Gastroesophageal sphincter (tissue), 3 donors: ENCODE data around the gene TIGD4.

Experiments used
- EP300 ChIP-seq: sonication (generic); formaldehyde crosslinking; IDR thresholded peaks from one replicate; pipeline ENCODE4 v1.6.1; 2017; ENCODE audit warnings: antibody characterized with exemption, mild to moderate bottlenecking
- POLR2A ChIP-seq, 2 donors: fragments of 450-650 bp; IDR thresholded peaks; one replicate each; pipeline ENCODE4 v1.6.1; 2017; ENCODE audit warnings: antibody characterized with exemption in 2 of 2, mild to moderate bottlenecking in 2 of 2, moderate library complexity in 1 of 2
- TF ChIP-seq, protein P1 (sequence below), 4 experiments: fragments of 200-600 bp in 2 of 4; fragments of 450-650 bp in 2 of 4; sonication (generic) in 1 of 4; IDR thresholded peaks; one replicate each; pipeline ENCODE4 v1.5.1; 2017 to 2019; ENCODE audit warnings: antibody characterized with exemption in 4 of 4, mild to moderate bottlenecking in 2 of 4, moderate library complexity in 2 of 4

DNA sequence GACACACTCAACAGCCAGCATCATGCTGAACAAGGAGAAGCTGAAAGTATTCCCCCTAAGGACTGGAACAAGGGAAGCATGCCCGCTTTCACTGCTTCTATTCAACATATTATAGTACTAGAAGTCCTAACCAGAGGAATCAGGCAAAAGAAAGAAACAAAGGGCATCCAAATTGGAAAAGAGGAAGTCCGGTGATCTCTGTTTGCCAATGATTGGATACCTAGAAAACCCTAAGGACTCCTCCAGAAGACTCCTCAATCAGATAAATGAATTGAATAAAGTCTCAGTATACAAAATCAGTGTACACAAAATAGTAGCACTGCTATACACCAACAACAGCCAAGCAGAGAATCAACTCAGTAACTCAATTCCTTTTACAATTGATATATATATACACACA is 45.0 kb upstream of the TIGD4 start:
- TF ChIP-seq, protein P1, sequence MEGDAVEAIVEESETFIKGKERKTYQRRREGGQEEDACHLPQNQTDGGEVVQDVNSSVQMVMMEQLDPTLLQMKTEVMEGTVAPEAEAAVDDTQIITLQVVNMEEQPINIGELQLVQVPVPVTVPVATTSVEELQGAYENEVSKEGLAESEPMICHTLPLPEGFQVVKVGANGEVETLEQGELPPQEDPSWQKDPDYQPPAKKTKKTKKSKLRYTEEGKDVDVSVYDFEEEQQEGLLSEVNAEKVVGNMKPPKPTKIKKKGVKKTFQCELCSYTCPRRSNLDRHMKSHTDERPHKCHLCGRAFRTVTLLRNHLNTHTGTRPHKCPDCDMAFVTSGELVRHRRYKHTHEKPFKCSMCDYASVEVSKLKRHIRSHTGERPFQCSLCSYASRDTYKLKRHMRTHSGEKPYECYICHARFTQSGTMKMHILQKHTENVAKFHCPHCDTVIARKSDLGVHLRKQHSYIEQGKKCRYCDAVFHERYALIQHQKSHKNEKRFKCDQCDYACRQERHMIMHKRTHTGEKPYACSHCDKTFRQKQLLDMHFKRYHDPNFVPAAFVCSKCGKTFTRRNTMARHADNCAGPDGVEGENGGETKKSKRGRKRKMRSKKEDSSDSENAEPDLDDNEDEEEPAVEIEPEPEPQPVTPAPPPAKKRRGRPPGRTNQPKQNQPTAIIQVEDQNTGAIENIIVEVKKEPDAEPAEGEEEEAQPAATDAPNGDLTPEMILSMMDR (IDR thresholded peaks at IDR 0.05): no peak
- TF ChIP-seq EP300 (no peak), POLR2A (IDR thresholded peaks at IDR 0.05) (no peak)
